HG03103 (cell line): ENCODE results near the gene CPEB1.

Experiments
- ATAC-seq: cut with Tn5 transposase; IDR thresholded peaks from one replicate; pipeline ENCODE4 v1.9.1; 2021; ENCODE audit warnings: low read depth; ENCODE audit not compliant: unreplicated experiment

The CPEB1 gene

DNA sequence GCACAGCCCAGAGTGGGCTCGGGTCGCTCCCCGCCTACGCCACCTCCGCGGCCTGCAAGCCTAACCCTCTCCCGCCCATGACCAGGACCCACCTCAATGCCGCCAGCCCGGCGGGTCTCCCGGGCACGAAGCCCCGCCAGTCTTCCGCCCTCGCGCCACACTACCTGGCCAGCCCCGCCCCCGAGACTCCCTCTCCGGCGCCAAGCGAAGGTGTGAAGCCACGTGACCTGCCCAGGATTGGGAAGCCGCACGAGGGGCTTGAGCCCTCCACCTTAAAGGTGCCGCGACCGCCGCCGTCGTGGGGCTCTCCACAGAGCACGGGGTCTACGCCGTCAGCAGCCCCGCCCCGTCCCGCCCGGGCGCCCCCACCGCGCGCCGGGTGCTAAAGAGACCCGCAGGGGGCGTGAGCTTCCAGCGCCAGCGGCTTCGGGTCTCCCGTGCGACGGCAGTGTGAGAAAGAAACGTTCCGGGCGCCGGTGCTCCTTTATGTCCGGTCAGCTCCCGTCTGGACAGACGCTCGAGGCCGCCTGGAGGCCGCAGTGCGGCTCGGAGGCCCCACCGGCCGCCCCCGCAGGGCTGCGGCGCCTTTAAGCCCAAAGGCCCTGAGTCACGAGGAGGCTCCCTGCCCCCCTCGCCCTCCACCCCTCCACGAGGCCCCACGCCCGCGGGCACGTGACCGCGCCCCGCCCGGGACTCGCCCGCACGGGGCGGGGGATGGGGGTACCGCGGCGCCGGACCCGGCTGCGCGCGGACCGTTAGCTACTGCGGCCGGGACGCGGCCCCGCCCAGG, at the start of gene CPEB1:
CPEB1 (minus strand) TSS at position 319 of the 790 bp plus-strand sequence. CDS start 18,904 bp downstream, outside the sequence.
- no peak for ATAC-seq

GRCh38 chr15:82692171-82692570, 45.0 kb upstream of the CPEB1 start:
- ATAC-seq, result no peak

DNA sequence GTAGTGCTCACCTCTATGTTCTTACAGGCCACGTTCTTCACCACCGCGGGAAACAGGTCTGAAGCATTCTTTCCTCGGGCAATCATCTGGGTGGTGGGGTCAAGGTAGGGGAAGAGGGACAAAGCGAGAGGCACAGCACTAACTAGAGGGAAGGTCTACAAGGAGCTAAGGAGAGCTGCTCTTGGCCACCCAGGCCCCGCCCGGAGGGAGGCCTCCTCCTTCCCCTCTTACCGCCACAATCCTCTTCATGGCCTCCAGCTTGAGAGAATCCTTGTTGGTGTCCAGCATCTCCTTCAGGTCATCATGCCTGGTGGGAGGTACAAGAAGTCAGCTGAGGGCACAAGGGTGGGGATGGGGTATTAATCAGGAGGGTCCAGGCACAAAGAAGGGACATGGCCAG, 42.0 kb upstream of the CPEB1 start:
- ATAC-seq, result no peak

DNA sequence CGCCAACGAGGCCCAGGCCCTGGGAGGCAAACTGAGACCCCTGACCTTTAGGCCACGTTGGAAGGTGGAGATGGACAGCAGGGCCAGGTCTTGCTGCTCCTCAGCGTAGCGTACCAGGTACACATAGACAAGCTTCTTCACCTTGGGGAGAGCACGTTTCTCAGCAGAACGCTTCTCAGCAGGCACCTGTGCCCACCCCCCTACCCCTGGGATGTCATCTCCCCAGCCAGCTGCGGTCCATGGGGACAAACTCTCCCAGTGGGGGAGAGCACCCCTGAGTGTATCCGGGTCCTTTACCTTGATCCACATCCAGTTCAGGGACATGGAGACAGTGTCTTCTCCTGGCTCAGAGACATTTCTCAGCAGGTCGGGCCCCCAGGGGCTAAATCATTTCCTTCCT, 41.5 kb upstream of the CPEB1 start:
- ATAC-seq, result no peak

GRCh38 chr15:82681371-82681770, 34.2 kb upstream of the CPEB1 start:
- ATAC-seq, result no peak

- peak; percentile 93 for ATAC-seq
These were observed 33.3 kb upstream of the CPEB1 start for GRCh38 chr15:82680200-82681102.

DNA sequence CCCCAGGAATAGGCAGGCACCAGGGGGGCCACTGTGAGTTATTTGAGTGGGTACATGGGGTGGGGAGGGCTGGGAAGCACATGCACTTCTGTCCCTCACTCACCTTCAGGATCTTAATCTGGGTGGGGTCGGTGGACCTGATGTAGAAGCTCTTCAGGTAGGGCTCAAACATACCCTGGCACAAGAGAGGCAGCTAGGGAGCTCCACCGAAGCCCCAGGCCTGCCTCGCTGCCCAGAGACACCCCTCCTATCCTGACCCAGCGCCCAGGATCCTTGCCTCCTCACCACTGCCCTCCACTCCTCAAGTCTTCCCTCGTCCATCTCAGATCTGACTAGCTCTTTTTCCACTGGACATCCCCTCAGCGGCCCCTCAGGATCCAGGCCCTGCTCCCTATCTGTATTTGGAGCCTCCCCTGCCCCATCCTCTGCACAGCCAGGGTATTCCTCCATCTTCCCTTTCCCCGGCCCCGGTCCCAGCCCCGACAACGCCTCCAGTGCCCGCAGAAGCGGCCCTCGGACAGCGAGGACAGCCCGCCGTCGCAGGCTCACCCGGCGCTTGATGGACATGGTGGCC, 32.5 kb upstream of the CPEB1 start:
- no peak for ATAC-seq

GRCh38 chr15:82677720-82678323, 30.7 kb upstream of the CPEB1 start:
- no peak for ATAC-seq

GRCh38 chr15:82674873-82675272, 27.7 kb upstream of the CPEB1 start:
- ATAC-seq, result no peak

GRCh38 chr15:82670699-82671098, 23.5 kb upstream of the CPEB1 start:
- ATAC-seq, result no peak

DNA sequence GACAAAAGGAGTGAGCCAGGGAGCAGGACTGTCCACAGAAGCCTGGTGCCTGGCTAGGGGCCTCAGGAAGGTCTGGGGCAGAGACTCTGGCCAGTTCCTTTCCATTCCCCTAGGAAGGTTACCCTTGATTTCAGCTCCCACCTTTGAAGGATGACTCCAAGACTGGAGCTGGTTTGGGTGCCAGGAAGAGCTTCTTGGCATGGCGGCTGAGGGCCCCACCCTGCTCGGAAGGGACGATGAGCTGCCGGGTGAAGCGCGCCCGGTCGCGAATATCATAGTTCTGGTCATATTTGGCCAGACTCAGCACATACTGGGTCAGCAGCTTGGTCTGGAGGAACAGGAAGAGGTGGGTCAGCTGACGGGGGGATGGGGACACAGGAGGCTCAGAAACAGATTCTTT, 19.4 kb upstream of the CPEB1 start:
- ATAC-seq, result no peak

DNA sequence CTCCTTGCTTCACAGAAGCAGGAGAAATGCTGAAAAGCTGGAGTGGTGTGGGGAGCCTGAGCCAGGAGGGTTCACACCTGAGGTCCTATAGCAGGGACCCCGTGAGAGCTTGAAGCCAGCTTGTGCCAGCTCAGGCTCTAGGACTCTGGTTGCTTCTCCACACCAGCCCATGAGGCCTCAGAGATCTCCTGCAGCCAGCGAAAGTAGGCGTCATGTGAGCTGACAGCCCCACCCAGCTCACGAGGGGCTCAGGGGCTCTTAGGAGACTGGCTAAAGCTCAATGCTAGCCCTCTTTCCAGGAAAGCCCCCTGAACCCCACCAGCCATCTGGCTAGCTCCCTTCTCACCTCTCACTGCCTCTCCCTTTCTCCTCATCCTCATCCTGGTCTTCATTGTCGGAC, 16.9 kb upstream of the CPEB1 start:
- ATAC-seq, result no peak

GRCh38 chr15:82663186-82663600, 16.0 kb upstream of the CPEB1 start:
- no peak for ATAC-seq

- no peak for ATAC-seq
These were observed 15.5 kb upstream of the CPEB1 start for GRCh38 chr15:82662641-82663040.

DNA sequence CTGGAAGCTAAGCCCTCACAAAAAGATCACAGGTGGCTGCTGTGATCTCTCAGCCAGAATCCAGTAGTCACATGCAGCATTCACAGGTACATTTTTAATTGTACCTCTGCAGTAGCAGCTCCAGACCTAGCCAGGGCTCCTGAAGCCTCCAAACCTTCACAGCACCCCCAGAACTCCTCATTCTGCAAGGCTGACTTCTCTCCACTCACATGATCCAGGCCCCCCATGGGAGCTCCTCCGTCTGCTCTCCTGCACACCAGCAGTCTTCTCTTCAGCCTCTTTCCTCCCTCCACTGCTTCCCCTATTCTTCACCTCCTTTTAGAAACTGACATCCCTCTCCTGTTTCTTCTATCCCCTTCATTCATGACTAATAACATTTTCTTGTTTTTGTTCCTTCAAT, 13.2 kb upstream of the CPEB1 start:
- no peak for ATAC-seq

DNA sequence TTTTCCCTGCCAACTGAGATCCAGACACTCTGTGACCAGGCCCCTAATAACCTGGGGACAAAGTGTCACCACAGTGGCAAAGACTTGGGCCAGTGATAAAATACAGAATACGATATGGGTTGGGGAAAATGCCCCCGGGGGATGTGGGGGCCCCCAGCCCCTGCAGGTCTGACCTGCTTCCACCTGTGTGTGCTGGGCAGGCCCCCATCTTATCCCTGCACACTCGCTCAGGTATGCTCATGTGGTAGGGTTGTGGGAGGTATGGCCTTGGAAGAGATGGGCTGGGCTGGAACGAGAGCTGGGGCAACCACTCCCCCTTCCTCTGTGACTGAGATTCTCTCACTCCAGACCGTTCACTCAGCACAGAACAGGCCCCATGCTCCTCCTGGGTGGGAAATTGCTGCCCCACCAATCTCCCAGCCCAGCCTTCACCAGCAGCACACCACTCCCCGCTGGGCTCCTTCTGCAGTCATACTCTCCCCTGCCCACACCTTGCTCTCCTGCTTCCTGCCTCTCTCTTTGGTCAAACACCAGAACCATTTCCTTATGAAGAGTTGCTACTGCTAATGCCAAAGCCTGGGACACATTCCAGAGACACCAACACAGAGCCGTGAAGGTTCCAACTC, 9.6 kb upstream of the CPEB1 start:
- ATAC-seq, result no peak

GRCh38 chr15:82655606-82656005, 8.4 kb upstream of the CPEB1 start:
- ATAC-seq, result no peak

GRCh38 chr15:82653483-82654168, 6.5 kb upstream of the CPEB1 start:
- no peak for ATAC-seq

DNA sequence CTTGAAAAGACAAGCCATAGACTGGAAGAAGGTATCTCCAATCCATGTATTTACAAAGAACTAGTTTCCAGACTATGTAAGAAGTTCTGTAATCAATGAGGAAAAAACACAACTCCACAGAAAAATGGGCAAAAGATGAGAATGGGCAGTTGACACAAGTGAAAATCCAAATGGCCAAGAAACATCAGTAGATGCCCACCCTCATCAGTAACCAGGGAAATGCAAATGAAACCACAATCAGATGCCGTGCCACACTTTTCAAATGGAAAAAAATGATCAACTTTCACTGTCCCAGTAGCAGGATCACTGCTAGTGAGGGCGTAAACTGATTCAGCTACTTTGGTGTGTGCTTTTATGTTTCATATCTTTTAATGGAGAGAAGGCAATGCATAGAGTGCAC, 4.5 kb upstream of the CPEB1 start:
- ATAC-seq, result no peak
